GM12865 (cell line): Measurements from ENCODE around the gene CXCR3.

ENCODE experiments used
- DNase-seq: peaks from one replicate; pipeline ENCODE4 v3.0.0; 2010; ENCODE audit warnings: low read depth
- H3K4me3 ChIP-seq: 2 replicates; pipeline ENCODE4 v1.5.1; 2011; ENCODE audit warnings: mild to moderate bottlenecking, low read depth, low read length, control low read depth
- CTCF ChIP-seq: IDR thresholded peaks from 2 replicates; pipeline ENCODE4 v1.5.1; 2011; ENCODE audit warnings: low read length, control low read depth, low read depth, inconsistent platforms; ENCODE audit not compliant: insufficient read depth; ENCODE audit errors: missing control alignments

CXCR3 gene

DNA sequence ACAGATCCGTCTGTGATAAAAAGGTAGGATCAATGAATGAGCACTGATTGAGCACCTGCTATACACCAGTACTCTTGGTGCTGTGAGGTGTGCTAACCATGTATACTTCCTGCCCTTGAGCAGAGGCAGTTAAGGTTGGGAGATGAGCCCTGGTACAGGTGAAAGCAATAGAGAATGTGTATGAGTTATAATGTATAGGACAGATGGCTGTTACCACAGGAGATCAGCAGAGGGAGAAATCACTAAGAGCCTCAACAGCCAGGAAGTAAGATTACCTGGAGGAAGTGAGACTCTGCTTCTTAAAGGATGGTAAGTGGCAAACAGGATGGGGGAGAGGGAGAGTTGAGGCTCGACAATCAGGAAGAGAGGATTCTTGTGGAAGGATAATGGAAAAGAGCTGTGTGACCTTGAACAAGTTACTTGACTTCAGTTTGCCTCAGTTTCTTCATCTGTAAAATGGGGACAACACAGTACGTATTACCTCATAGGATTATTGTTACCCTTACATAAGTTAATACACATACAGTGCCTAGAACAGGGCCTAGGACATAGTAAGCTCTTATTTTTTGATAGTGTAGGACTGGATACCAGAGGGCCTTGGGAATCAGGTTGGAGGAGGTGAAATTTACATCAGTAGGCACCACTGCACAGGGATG, 9.1 kb downstream of the CXCR3 start:
- no peak for TF ChIP-seq CTCF
- H3K4me3 ChIP-seq = no peak overlapping the region
- peak; percentile 36 for DNase-seq

- no peak overlapping the region for H3K4me3 ChIP-seq
- no peak for DNase-seq
- no peak for TF ChIP-seq CTCF
Measured at GRCh38 chrX:71607488-71607887, 10.8 kb downstream of the CXCR3 start.

DNA sequence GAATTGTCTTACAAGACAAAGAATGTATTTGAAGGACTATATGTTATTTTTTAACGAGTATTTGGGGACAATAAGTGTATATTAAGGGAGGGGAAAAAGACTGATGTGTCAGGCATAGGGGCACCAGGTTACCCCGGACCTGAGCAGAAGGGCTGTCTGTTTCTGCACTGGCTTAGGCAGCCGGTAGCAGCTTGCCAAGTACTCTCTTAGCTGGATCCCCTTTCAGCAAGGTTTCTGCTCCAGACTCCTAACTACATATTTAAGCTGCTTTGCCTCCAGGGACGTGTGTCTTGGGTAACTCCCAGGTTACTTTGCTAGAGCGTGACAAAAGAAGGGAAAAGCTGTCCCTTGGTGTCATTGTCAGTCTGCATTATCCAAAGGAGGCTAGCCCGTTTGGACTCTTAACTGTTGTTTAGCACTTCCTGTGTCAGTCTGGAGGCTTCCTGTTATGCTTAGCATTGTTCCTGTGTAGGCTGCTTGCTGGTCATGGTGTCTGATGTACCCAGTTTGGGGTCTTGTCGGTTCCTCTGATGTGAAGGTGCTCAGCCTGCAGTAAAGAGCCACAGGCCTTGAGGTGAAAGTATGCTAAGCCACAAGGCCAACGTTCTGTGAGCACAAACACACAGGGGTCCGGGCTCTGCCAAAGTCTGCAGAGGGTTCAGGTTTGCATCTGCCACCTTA, 11.6 kb downstream of the CXCR3 start:
- no peak overlapping the region for H3K4me3 ChIP-seq
- DNase-seq = no peak
- TF ChIP-seq CTCF = no peak

DNA sequence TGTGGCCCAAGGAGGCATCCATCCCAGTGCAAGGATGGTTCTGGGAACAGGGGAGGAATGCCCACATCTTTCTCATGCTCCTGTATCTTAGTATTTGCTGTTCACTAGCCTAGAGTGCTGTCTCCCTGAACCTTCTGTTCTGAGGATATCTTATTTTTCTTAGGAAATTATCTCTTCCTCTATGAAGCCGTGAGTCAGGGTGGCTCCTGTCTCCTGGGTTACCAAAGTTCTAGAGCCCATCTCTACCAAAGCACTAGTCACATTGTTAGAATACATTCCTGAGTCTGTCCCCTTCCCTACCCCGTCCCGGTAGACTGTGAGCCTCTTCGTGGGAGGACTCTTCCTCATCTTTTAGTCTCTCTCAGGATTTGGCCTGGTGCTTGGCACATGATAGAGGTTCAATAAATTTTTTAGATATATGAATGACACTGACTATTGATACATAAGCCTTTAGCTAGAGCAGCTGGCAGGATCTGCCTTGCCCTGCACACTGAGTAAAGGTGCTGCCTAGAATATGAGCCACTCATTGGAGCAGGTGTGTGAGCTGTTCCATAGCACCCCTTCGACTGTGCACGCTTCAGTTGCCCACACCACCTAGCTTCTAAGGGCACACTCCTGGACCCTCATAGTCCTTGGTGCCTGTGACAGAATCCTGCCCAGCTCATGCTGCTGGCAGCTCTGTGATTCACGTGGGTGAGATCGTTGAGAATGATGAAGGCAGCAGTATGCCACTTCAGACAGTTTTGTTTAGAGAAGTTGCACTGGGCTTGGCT, 13.3 kb downstream of the CXCR3 start:
- no peak for DNase-seq
- no peak overlapping the region for H3K4me3 ChIP-seq
- no peak for TF ChIP-seq CTCF

- TF ChIP-seq CTCF = no peak
- DNase-seq = no peak
- no peak overlapping the region for H3K4me3 ChIP-seq
Measured at GRCh38 chrX:71604141-71604540, 14.2 kb downstream of the CXCR3 start.

DNA sequence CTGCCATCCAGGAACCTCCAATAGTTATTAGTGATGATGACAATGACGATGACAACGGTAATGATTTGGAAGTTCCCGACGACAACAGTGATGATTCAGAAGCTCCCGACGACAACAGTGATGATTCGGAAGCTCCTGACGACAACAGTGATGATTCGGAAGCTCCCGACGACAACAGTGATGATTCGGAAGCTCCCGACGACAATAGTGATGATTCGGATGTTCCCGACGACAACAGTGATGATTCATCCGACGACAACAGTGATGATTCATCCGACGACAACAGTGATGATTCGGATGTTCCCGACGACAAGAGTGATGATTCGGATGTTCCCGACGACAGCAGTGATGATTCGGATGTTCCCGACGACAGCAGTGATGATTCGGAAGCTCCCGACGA, 14.7 kb downstream of the CXCR3 start:
- no peak for TF ChIP-seq CTCF
- DNase-seq = no peak
- no peak overlapping the region for H3K4me3 ChIP-seq
